HG02852 (cell line): ENCODE measurements around the gene C1QL2.

ENCODE experiments used
- ATAC-seq: cut with Tn5 transposase; IDR thresholded peaks from one replicate; pipeline ENCODE4 v1.9.1; 2021; ENCODE audit warnings: mild to moderate bottlenecking, moderate library complexity; ENCODE audit not compliant: unreplicated experiment

Gene C1QL2

GRCh38 chr2:119158563-119159347, at the start of gene C1QL2:
TSS of gene C1QL2 (minus strand) at chr2:119158751. CDS start at chr2:119158269, 482 bp downstream.
- ATAC-seq = no peak

GRCh38 chr2:119207447-119207846, 48.9 kb upstream of the C1QL2 start:
- no peak for ATAC-seq

- no peak for ATAC-seq
These were observed 47.6 kb upstream of the C1QL2 start for GRCh38 chr2:119206201-119206600.

- no peak for ATAC-seq
These were observed 46.6 kb upstream of the C1QL2 start for GRCh38 chr2:119205001-119205706.

GRCh38 chr2:119204525-119204924, 46.0 kb upstream of the C1QL2 start:
- no peak for ATAC-seq

GRCh38 chr2:119202610-119203310, 44.2 kb upstream of the C1QL2 start:
- no peak for ATAC-seq

- no peak for ATAC-seq
These were observed 43.3 kb upstream of the C1QL2 start for GRCh38 chr2:119201815-119202214.

GRCh38 chr2:119198240-119198840, 39.8 kb upstream of the C1QL2 start:
- no peak for ATAC-seq

- no peak for ATAC-seq
These were observed 39.1 kb upstream of the C1QL2 start for GRCh38 chr2:119197529-119198239.

- no peak for ATAC-seq
These were observed 38.5 kb upstream of the C1QL2 start for GRCh38 chr2:119197126-119197405.

GRCh38 chr2:119196301-119197125, 38.0 kb upstream of the C1QL2 start:
- ATAC-seq = no peak

GRCh38 chr2:119195887-119196286, 37.3 kb upstream of the C1QL2 start:
- ATAC-seq = no peak

GRCh38 chr2:119195001-119195400, 36.5 kb upstream of the C1QL2 start:
- ATAC-seq = no peak

GRCh38 chr2:119192893-119193292, 34.3 kb upstream of the C1QL2 start:
- ATAC-seq = no peak

- ATAC-seq = no peak
These were observed 32.0 kb upstream of the C1QL2 start for GRCh38 chr2:119190321-119191111.

- no peak for ATAC-seq
These were observed 26.0 kb upstream of the C1QL2 start for GRCh38 chr2:119184512-119184911.

- no peak for ATAC-seq
These were observed 23.4 kb upstream of the C1QL2 start for GRCh38 chr2:119181791-119182445.

- no peak for ATAC-seq
These were observed 22.8 kb upstream of the C1QL2 start for GRCh38 chr2:119181391-119181790.

- ATAC-seq = no peak
These were observed 22.3 kb upstream of the C1QL2 start for GRCh38 chr2:119180892-119181291.
